ENCODE data around the gene S1PR4. TPM values are rescaled to one million over a fixed set of nuclear protein-coding genes. Genes with fewer than 3 reads are reported as not detected.

The S1PR4 gene
- total RNA-seq (2014; rRNA removed; shearing (Covaris generic)), result not detected in 2 replicates
- polyA plus RNA-seq (2016; fragmentation: Nextera tagmentation; extraction: Ambion mirVana), result not detected in 2 replicates

- Histone ChIP-seq H2AFZ (no peak within 1 kb of the TSS), H3K9me2 (ENCODE audit: insufficient read depth) (no peaks in the 10 kb centered on the region), H3K4me2 (ENCODE audit: unreplicated experiment) (no peak within 1 kb of the TSS), H3F3A (ENCODE audit: insufficient read depth) (no peaks in the 10 kb centered on the region), H4K20me1 (ENCODE audit: insufficient read depth) (no peaks in the 10 kb centered on the region), H3K27me3 (replicated peaks; ENCODE audit: insufficient read depth) (no peaks in the 10 kb centered on the region), H3K36me3 (ENCODE audit: low read depth) (no peaks in the 10 kb centered on the region), H3K9ac (no peak within 1 kb of the TSS), H3K27ac (no peak within 1 kb of the TSS), H3K79me2 (ENCODE audit: insufficient read depth) (no peaks in the 10 kb centered on the region), H3K9me3 (ENCODE audit: low read depth) (no peaks in the 10 kb centered on the region), H3K4me3 (no peak within 1 kb of the TSS), H3K4me1 (ENCODE audit: insufficient read depth) (peaks cover 14% of the 10 kb centered on the region)
- DNase-seq, result no peak
- in situ Hi-C loops (cut with MboI), result no loop called here
- 88 to 91% methylated on average over 22 to 29 of the region's 42 CpGs for WGBS, 2 experiments (ENCODE audit: low coverage in 1 of 2, low lambda C conversion rate in 2 of 2, missing lambda C conversion rate in 2 of 2)
- no peak for TF ChIP-seq EZH2phosphoT487 (IDR thresholded peaks at IDR 0.05; ENCODE audit: insufficient read depth, low read depth)
- TF ChIP-seq EZH2 (IDR thresholded peaks at IDR 0.05; ENCODE audit: insufficient read depth, poor library complexity, severe bottlenecking), result no peak
These were observed at the start of gene S1PR4 for GRCh38 chr19:3178377-3178972. S1PR4 (plus strand) TSS chr19:3178769; CDS start chr19:3178793, 24 bp downstream.

- H3F3A ChIP-seq (ENCODE audit: insufficient read depth), result no peaks in the 10 kb centered on the region
- H3K9me3 ChIP-seq (ENCODE audit: low read depth), result no peaks in the 10 kb centered on the region
- H3K27me3 ChIP-seq (replicated peaks; ENCODE audit: insufficient read depth), result no peaks in the 10 kb centered on the region
- peaks cover 12% of the 10 kb centered on the region for H3K4me1 ChIP-seq (ENCODE audit: insufficient read depth)
- WGBS, 2 experiments (ENCODE audit: low coverage in 1 of 2, low lambda C conversion rate in 2 of 2, missing lambda C conversion rate in 2 of 2), result 0% methylated on average over 1 of the region's 1 CpG
- no peaks in the 10 kb centered on the region for H3K36me3 ChIP-seq (ENCODE audit: low read depth)
- no peak overlapping the region for H2AFZ ChIP-seq
- DNase-seq, result peak; percentile 75
- no peaks in the 10 kb centered on the region for H4K20me1 ChIP-seq (ENCODE audit: insufficient read depth)
- H3K4me2 ChIP-seq (ENCODE audit: unreplicated experiment), result no peak overlapping the region
- no peak overlapping the region for H3K9ac ChIP-seq
- TF ChIP-seq EZH2 (IDR thresholded peaks at IDR 0.05; ENCODE audit: insufficient read depth, poor library complexity, severe bottlenecking), result no peak
- no peak for TF ChIP-seq EZH2phosphoT487 (IDR thresholded peaks at IDR 0.05; ENCODE audit: insufficient read depth, low read depth)
- H3K4me3 ChIP-seq, result no peak overlapping the region
- H3K27ac ChIP-seq, result no peak overlapping the region
- H3K79me2 ChIP-seq (ENCODE audit: insufficient read depth), result no peaks in the 10 kb centered on the region
- in situ Hi-C loops (cut with MboI), result no loop called here
- no peaks in the 10 kb centered on the region for H3K9me2 ChIP-seq (ENCODE audit: insufficient read depth)
These were observed 49.5 kb upstream of the S1PR4 start for GRCh38 chr19:3129112-3129511.

- H3F3A ChIP-seq (ENCODE audit: insufficient read depth), result no peaks in the 10 kb centered on the region
- no peak overlapping the region for H3K27ac ChIP-seq
- H2AFZ ChIP-seq, result no peak overlapping the region
- in situ Hi-C loops (cut with MboI), result no loop called here
- no peaks in the 10 kb centered on the region for H3K36me3 ChIP-seq (ENCODE audit: low read depth)
- peaks cover 12% of the 10 kb centered on the region for H3K4me1 ChIP-seq (ENCODE audit: insufficient read depth)
- no peak for DNase-seq
- H3K4me3 ChIP-seq, result no peak overlapping the region
- H3K9me2 ChIP-seq (ENCODE audit: insufficient read depth), result no peaks in the 10 kb centered on the region
- H3K9ac ChIP-seq, result no peak overlapping the region
- no peaks in the 10 kb centered on the region for H4K20me1 ChIP-seq (ENCODE audit: insufficient read depth)
- TF ChIP-seq EZH2phosphoT487 (IDR thresholded peaks at IDR 0.05; ENCODE audit: insufficient read depth, low read depth), result no peak
- TF ChIP-seq EZH2 (IDR thresholded peaks at IDR 0.05; ENCODE audit: insufficient read depth, poor library complexity, severe bottlenecking), result no peak
- no peaks in the 10 kb centered on the region for H3K79me2 ChIP-seq (ENCODE audit: insufficient read depth)
- H3K9me3 ChIP-seq (ENCODE audit: low read depth), result no peaks in the 10 kb centered on the region
- no peaks in the 10 kb centered on the region for H3K27me3 ChIP-seq (replicated peaks; ENCODE audit: insufficient read depth)
- 97 to 98% methylated on average over 24 of the region's 24 CpGs for WGBS, 2 experiments (ENCODE audit: low coverage in 1 of 2, low lambda C conversion rate in 2 of 2, missing lambda C conversion rate in 2 of 2)
- no peak overlapping the region for H3K4me2 ChIP-seq (ENCODE audit: unreplicated experiment)
These were observed 47.4 kb upstream of the S1PR4 start for GRCh38 chr19:3131168-3131567.

GRCh38 chr19:3132971-3133792, 45.4 kb upstream of the S1PR4 start:
- H3K9me3 ChIP-seq (ENCODE audit: low read depth), result no peaks in the 10 kb centered on the region
- no peaks in the 10 kb centered on the region for H3F3A ChIP-seq (ENCODE audit: insufficient read depth)
- H3K9ac ChIP-seq, result peak overlapping the region; percentile 39
- H3K27me3 ChIP-seq (replicated peaks; ENCODE audit: insufficient read depth), result no peaks in the 10 kb centered on the region
- 5 to 10% methylated on average over 20 to 24 of the region's 24 CpGs for WGBS, 2 experiments (ENCODE audit: low coverage in 1 of 2, low lambda C conversion rate in 2 of 2, missing lambda C conversion rate in 2 of 2)
- H3K4me2 ChIP-seq (ENCODE audit: unreplicated experiment), result peak overlapping the region; percentile 46
- peaks cover 12% of the 10 kb centered on the region for H3K4me1 ChIP-seq (ENCODE audit: insufficient read depth)
- no peaks in the 10 kb centered on the region for H3K36me3 ChIP-seq (ENCODE audit: low read depth)
- H4K20me1 ChIP-seq (ENCODE audit: insufficient read depth), result no peaks in the 10 kb centered on the region
- DNase-seq, result peak; percentile 78
- peak overlapping the region; percentile 61 for H2AFZ ChIP-seq
- peak overlapping the region; percentile 27 for H3K27ac ChIP-seq
- TF ChIP-seq EZH2 (IDR thresholded peaks at IDR 0.05; ENCODE audit: insufficient read depth, poor library complexity, severe bottlenecking), result no peak
- no peak for TF ChIP-seq EZH2phosphoT487 (IDR thresholded peaks at IDR 0.05; ENCODE audit: insufficient read depth, low read depth)
- H3K79me2 ChIP-seq (ENCODE audit: insufficient read depth), result no peaks in the 10 kb centered on the region
- peak overlapping the region; percentile 8; the same call in 1 of the 2 replicates for H3K4me3 ChIP-seq
- in situ Hi-C loops (cut with MboI), result no loop called here
- no peaks in the 10 kb centered on the region for H3K9me2 ChIP-seq (ENCODE audit: insufficient read depth)
